OCI-LY1 (cell line): Measurements from ENCODE around the gene BPHL.

Experiments used
- H2AFZ ChIP-seq: fragments of 200-600 bp; sonication (generic), shearing (Covaris generic); 2 replicates; pipeline ENCODE4 v1.6.0; 2014; ENCODE audit warnings: antibody characterized with exemption, mild to moderate bottlenecking, low read length
- H3F3A ChIP-seq: fragments of 200-600 bp; sonication (generic), shearing (Covaris generic); 2 replicates; pipeline ENCODE4 v1.6.0; 2014; ENCODE audit warnings: mild to moderate bottlenecking, antibody characterized with exemption, low read length, moderate library complexity; ENCODE audit not compliant: insufficient read depth
- H3K27ac ChIP-seq: fragments of 200-600 bp; sonication (generic); 2 replicates; pipeline ENCODE4 v1.5.1; 2014; ENCODE audit warnings: low read length, mixed run types, mild to moderate bottlenecking, low read depth; ENCODE audit not compliant: poor library complexity, severe bottlenecking
- H3K27me3 ChIP-seq: fragments of 200-600 bp; sonication (generic); 2 replicates; pipeline ENCODE4 v1.6.0; 2014; ENCODE audit warnings: antibody characterized with exemption, mild to moderate bottlenecking, low read length, moderate library complexity; ENCODE audit not compliant: insufficient read depth
- H3K36me3 ChIP-seq: fragments of 200-600 bp; sonication (generic); 2 replicates; pipeline ENCODE4 v1.6.1; 2014; ENCODE audit warnings: mild to moderate bottlenecking, antibody characterized with exemption, low read length, moderate library complexity, mixed read lengths; ENCODE audit not compliant: insufficient read depth
- H3K4me1 ChIP-seq: fragments of 200-600 bp; sonication (generic); 2 replicates; pipeline ENCODE4 v1.5.1; 2014; ENCODE audit warnings: mild to moderate bottlenecking, low read length, moderate library complexity; ENCODE audit not compliant: insufficient read depth, severe bottlenecking
- H3K4me2 ChIP-seq: fragments of 200-600 bp; sonication (generic), shearing (Covaris generic); 2 replicates; pipeline ENCODE4 v1.6.1; 2014; ENCODE audit warnings: low read length
- H3K4me3 ChIP-seq: fragments of 200-600 bp; sonication (generic); 2 replicates; pipeline ENCODE4 v1.5.1; 2014; ENCODE audit warnings: low read length, low read depth, mild to moderate bottlenecking, mixed read lengths; ENCODE audit not compliant: poor library complexity, severe bottlenecking
- H3K79me2 ChIP-seq: fragments of 200-600 bp; shearing (Covaris generic); 2 replicates; pipeline ENCODE4 v1.6.1; 2016; ENCODE audit warnings: mixed run types, low read length, mixed read lengths; ENCODE audit not compliant: insufficient read depth
- H3K9ac ChIP-seq: fragments of 200-600 bp; sonication (generic), shearing (Covaris generic); 2 replicates; pipeline ENCODE4 v1.6.1; 2014; ENCODE audit warnings: mild to moderate bottlenecking, low read length, mixed read lengths
- H3K9me2 ChIP-seq: fragments of 200-600 bp; sonication (generic), shearing (Covaris generic); 2 replicates; pipeline ENCODE4 v1.6.1; 2014; ENCODE audit warnings: low read depth, mild to moderate bottlenecking, low read length, mixed read lengths
- H3K9me3 ChIP-seq: fragments of 200-600 bp; shearing (Covaris generic); 2 replicates; pipeline ENCODE4 v1.6.1; 2014; ENCODE audit warnings: low read length, mixed read lengths
- H4K20me1 ChIP-seq: fragments of 200-600 bp; sonication (generic), shearing (Covaris generic); 2 replicates; pipeline ENCODE4 v1.6.0; 2016; ENCODE audit warnings: mild to moderate bottlenecking, low read length; ENCODE audit not compliant: insufficient read depth
- EZH2 ChIP-seq: fragments of 200-600 bp; sonication (generic), shearing (Covaris generic); IDR thresholded peaks from 2 replicates; pipeline ENCODE4 v1.8.0; 2017; ENCODE audit warnings: borderline replicate concordance, mixed run types, mild to moderate bottlenecking, antibody characterized with exemption, low read length, moderate library complexity, mixed read lengths
- TF ChIP-seq, protein P1 (sequence below): fragments of 200-600 bp; sonication (generic), shearing (Covaris generic); IDR thresholded peaks from 2 replicates; pipeline ENCODE4 v1.5.1; 2017; ENCODE audit warnings: mild to moderate bottlenecking, antibody characterized with exemption, low read length, moderate library complexity, mixed read lengths

BPHL gene

DNA sequence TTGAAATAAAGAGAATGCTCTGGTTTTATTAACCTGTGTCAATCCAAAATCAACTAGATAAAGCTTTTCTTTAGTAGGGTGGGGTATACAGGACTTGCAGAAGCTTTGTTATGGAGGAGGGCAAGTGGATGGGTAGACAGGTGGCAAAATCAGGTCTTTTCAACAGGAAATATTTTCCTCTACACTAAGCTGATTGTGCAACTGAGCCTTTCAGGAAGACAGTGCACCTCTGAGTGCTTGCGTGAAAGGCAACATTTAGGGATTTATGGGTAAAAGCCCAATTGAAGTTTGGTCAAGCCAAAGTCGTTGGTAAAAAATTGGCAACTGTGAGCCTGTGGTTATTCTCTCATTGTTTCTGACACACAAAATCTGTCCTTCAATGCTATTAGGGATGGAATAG is 62.6 kb downstream of the BPHL start:
- Histone ChIP-seq H3K9me2 (no peaks in the 10 kb centered on the region), H3K9me3 (no peaks in the 10 kb centered on the region)

DNA sequence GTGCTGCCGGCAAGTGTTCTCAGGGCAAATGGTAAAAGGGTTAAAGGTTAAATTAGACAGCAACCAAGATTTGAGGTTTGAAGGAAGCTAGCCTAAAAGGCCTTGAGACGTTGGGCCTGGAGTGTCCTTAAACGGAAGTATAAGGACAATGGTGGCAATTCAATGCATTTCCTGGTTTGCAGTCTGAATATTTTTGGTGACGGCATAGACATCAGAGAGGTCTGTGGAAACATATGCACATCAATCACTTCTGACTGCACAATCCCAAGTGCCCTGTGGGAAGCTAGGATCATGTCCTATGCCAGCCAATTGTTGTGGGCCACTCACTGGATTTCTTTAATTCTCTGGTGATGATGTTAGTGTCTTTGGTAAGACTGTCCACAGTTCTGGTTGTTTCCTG is 64.6 kb downstream of the BPHL start:
- Histone ChIP-seq H3F3A (no peaks in the 10 kb centered on the region), H3K4me2 (no peak overlapping the region), H4K20me1 (no peaks in the 10 kb centered on the region), H3K36me3 (no peaks in the 10 kb centered on the region), H3K4me3 (no peak overlapping the region), H3K9ac (no peak overlapping the region), H3K79me2 (no peaks in the 10 kb centered on the region), H3K27ac (no peak overlapping the region), H3K9me2 (no peaks in the 10 kb centered on the region), H3K27me3 (no peaks in the 10 kb centered on the region; the same call in 1 of the 2 replicates), H3K9me3 (no peaks in the 10 kb centered on the region), H2AFZ (no peak overlapping the region), H3K4me1 (no peaks in the 10 kb centered on the region)
- no peak for TF ChIP-seq EZH2
- TF ChIP-seq, protein P1, sequence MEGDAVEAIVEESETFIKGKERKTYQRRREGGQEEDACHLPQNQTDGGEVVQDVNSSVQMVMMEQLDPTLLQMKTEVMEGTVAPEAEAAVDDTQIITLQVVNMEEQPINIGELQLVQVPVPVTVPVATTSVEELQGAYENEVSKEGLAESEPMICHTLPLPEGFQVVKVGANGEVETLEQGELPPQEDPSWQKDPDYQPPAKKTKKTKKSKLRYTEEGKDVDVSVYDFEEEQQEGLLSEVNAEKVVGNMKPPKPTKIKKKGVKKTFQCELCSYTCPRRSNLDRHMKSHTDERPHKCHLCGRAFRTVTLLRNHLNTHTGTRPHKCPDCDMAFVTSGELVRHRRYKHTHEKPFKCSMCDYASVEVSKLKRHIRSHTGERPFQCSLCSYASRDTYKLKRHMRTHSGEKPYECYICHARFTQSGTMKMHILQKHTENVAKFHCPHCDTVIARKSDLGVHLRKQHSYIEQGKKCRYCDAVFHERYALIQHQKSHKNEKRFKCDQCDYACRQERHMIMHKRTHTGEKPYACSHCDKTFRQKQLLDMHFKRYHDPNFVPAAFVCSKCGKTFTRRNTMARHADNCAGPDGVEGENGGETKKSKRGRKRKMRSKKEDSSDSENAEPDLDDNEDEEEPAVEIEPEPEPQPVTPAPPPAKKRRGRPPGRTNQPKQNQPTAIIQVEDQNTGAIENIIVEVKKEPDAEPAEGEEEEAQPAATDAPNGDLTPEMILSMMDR, result no peak

More for the DNA sequence above, 62.6 kb downstream of the BPHL start:
- Histone ChIP-seq H3K9ac (no peak overlapping the region), H3K36me3 (no peaks in the 10 kb centered on the region), H3K27ac (no peak overlapping the region), H3K4me2 (no peak overlapping the region), H3F3A (no peaks in the 10 kb centered on the region), H3K27me3 (peaks cover 3% of the 10 kb centered on the region; the same call in 1 of the 2 replicates), H2AFZ (no peak overlapping the region), H3K4me1 (no peaks in the 10 kb centered on the region), H4K20me1 (no peaks in the 10 kb centered on the region), H3K79me2 (no peaks in the 10 kb centered on the region), H3K4me3 (no peak overlapping the region)
- no peak for TF ChIP-seq EZH2
- TF ChIP-seq, protein P1, result no peak

DNA sequence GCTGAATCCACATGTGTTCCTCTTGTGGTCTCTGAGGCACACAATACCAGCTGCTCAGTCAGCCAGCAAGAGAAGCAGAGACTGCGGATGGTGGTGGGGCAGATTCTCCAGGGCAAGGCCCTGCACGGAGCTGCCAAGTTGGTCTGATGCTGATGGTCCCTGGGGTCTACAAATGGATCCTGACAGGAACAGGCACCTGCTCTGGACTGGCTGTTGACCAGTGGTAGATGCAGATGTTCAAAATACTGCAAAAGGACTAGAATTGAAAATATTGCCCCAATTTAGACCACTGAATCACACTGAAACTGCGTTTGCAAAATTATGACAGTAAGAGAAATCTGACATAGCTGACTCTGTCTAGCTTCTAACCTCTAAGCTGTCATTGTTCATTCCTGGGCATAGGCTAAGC is 68.5 kb downstream of the BPHL start:
- no peaks in the 10 kb centered on the region for H3K79me2 ChIP-seq
- H4K20me1 ChIP-seq, result no peaks in the 10 kb centered on the region
- H3K4me1 ChIP-seq, result no peaks in the 10 kb centered on the region
- no peaks in the 10 kb centered on the region for H3F3A ChIP-seq
- no peaks in the 10 kb centered on the region for H3K9me2 ChIP-seq
- H3K27me3 ChIP-seq, result peaks cover 6% of the 10 kb centered on the region; the same call in 1 of the 2 replicates
- H3K9ac ChIP-seq, result no peak overlapping the region
- H3K4me2 ChIP-seq, result no peak overlapping the region
- no peak overlapping the region for H2AFZ ChIP-seq
- no peaks in the 10 kb centered on the region for H3K36me3 ChIP-seq
- H3K9me3 ChIP-seq, result no peaks in the 10 kb centered on the region
- TF ChIP-seq, protein P1, result no peak
- no peak for TF ChIP-seq EZH2
- no peak overlapping the region for H3K27ac ChIP-seq
- no peak overlapping the region for H3K4me3 ChIP-seq
